ENCODE results near the gene ECHDC3.

Gene ECHDC3

GRCh38 chr10:11782793-11783557 is 40.8 kb downstream of the ECHDC3 start:
- peak; percentile 82 for TF ChIP-seq CTCF (IDR thresholded peaks at IDR 0.05)

- no peak for TF ChIP-seq CTCF (IDR thresholded peaks at IDR 0.05)
Observed at GRCh38 chr10:11783558-11783865, 41.3 kb downstream of the ECHDC3 start.

- TF ChIP-seq CTCF (IDR thresholded peaks at IDR 0.05): no peak
Observed at GRCh38 chr10:11787374-11787773, 45.2 kb downstream of the ECHDC3 start.

- no peak for TF ChIP-seq CTCF (IDR thresholded peaks at IDR 0.05)
Observed at GRCh38 chr10:11787846-11788245, 45.7 kb downstream of the ECHDC3 start.

GRCh38 chr10:11789306-11789705 is 47.1 kb downstream of the ECHDC3 start:
- no peak for TF ChIP-seq CTCF (IDR thresholded peaks at IDR 0.05)

GRCh38 chr10:11789956-11790355 is 47.8 kb downstream of the ECHDC3 start:
- TF ChIP-seq CTCF (IDR thresholded peaks at IDR 0.05): no peak

- no peak for TF ChIP-seq CTCF (IDR thresholded peaks at IDR 0.05)
Observed at GRCh38 chr10:11793762-11794479, 51.7 kb downstream of the ECHDC3 start.
